Stimulated activated naive CD8-positive, alpha-beta T cell treated with anti-CD3 and anti-CD28 coated beads, Interleukin-15, Interleukin-2, amounts not matched to agents 100 U/mL and 50 U/mL, for 24 hours (primary cell): Measurements from ENCODE around the gene NKX2-4.

Experiments
- ATAC-seq: fragments of 150-1000 bp; cut with Tn5 transposase; one replicate; pipeline ENCODE4 v1.10.0; 2021
- DNase-seq: peaks from one replicate; pipeline ENCODE4 v3.0.0; 2021

Gene NKX2-4

DNA sequence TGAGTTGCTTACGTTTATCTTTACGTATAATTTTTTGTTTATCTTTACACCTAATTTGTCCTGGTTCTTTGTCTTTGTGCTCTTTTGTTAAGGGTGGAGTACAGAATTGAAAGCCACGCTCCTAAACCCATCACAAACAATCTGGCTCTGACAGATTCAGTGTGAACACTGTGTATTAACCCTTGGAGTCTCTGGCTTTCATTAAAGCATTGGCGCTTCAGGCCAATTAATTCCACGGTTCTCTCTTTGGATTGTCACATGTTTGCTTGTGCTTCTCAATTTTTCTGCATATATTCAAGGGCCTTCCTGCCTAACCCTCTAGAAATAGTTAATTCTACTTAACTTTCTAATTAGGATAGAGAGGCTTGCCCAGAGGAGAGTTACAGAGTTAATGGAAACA, 38.6 kb downstream of the NKX2-4 start:
- DNase-seq (no peak), ATAC-seq (no peak)

DNA sequence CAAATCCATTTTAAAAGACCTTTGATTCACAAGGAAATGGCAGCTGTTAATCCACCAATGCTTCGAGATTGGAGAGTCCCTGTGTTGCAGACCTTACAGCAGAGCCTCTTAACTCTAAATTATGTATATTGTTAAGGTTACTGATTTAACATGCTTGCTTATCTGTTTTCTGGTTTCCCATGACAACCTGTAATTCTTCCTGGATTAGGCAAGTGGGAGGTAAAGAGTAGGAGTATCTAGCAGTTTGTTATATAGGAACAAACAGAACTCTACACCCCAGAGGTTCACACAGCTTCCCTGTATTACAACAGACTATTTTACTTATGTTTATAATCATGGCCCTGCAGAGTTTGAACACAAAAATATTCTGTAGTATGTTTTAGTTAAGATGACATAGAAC, 39.5 kb downstream of the NKX2-4 start:
- ATAC-seq (no peak), DNase-seq (no peak)

DNA sequence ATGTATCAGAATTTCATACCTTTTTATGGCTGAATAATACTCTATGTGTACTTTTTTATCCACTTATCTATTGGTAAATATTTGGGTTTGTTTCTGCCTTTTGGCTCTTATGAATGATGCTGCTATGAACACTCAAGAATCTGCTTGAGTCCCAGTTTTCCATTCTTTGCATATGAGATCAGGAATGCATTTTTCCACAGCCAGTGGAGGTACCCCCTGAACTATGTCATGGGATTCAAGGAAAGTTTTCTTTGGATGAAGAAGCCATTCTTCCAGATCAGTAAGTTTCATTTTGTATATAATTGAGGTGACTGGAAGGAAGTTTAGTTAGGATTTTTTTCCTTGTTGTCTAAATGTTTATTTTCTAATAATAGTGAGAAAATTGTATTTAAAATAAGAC, 40.9 kb downstream of the NKX2-4 start:
- ATAC-seq (no peak), DNase-seq (no peak)

DNA sequence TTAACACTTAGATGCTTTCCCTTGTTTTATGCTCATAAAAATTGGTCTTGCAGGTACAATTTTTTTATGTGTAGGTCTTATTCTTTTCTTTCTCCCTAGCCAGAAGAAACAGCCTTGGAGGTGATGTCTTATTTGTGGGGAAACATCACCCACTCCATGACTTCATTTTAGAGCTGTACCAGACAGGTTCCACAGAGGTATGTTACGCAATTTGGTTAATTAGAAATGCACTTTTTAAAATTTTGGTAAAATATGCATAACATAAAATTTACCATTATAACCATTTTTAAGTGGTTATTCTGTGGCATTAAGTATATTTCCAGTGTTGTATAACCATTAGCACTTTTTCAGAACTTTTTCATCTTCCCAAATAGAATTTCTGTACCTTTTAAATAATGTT, 41.3 kb downstream of the NKX2-4 start:
- ATAC-seq, result no peak
- no peak for DNase-seq

DNA sequence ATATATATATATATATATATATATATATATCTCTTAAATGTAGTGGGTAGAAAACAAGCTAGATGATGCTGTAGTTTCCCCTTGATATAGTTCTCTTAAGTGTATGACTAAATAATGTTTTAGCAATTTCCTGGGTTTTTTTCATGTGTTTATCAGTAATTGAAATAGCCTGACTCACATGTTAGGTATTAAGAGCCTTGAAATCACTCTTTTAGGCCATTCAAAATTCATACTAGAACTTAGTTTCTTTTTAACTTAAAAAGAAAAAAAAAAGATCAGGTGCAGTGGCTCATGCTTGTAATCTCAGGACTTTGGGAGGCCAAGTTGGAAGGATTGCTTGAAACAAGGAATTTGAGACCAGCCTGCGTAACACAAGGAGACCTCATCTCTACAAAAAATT, 44.1 kb downstream of the NKX2-4 start:
- ATAC-seq (no peak), DNase-seq (no peak)

DNA sequence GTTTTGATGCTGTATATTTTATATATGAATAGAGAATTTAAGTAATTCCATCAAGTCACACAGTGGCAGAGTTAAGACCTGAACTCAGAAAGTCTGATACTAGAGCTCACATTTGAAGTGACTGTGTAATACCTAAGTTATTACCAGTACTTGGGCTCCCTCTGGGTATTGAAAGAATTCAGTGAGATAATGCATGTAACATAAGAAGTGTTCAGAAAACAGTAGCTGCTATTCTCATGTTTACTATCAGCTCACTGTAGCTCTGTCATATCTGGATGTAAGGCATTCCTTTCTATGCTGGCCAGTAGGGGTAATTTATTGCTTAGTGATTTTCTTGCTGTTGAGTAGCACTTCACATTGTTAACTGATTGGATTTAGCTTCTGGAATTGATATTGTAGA, 44.6 kb downstream of the NKX2-4 start:
- ATAC-seq (no peak), DNase-seq (no peak)
